Osteocyte (in vitro differentiated cells): Measurements from ENCODE around the gene KCNIP4. TPM values are rescaled to one million over a fixed set of nuclear protein-coding genes. Genes with fewer than 3 reads are reported as not detected.

ENCODE experiments used
- DNase-seq: peaks from one replicate; pipeline ENCODE4 v3.0.0; 2021; ENCODE audit warnings: mixed read lengths; ENCODE audit not compliant: unreplicated experiment; ENCODE audit errors: extremely low spot score
- H3K27ac Mint-ChIP-seq: one replicate; pipeline ENCODE4 v1.8.0; 2021; ENCODE audit warnings: mild to moderate bottlenecking, mixed read lengths; ENCODE audit not compliant: unreplicated experiment
- H3K27me3 Mint-ChIP-seq: one replicate; pipeline ENCODE4 v1.8.0; 2021; ENCODE audit warnings: mixed read lengths; ENCODE audit not compliant: unreplicated experiment
- H3K36me3 Mint-ChIP-seq: one replicate; pipeline ENCODE4 v1.8.0; 2021; ENCODE audit warnings: mixed read lengths; ENCODE audit not compliant: unreplicated experiment
- H3K4me1 Mint-ChIP-seq: one replicate; pipeline ENCODE4 v1.8.0; 2021; ENCODE audit warnings: mixed read lengths; ENCODE audit not compliant: unreplicated experiment
- H3K4me3 Mint-ChIP-seq: one replicate; pipeline ENCODE4 v1.8.0; 2021; ENCODE audit warnings: mild to moderate bottlenecking, moderate library complexity, mixed read lengths; ENCODE audit not compliant: unreplicated experiment
- H3K9me3 Mint-ChIP-seq: one replicate; pipeline ENCODE4 v1.8.0; 2021; ENCODE audit warnings: mixed read lengths; ENCODE audit not compliant: unreplicated experiment
- CTCF ChIP-seq: fragments of 200-600 bp; sonication (generic); IDR thresholded peaks from 2 replicates; pipeline ENCODE4 v1.5.0; 2021; ENCODE audit warnings: antibody characterized with exemption, mild to moderate bottlenecking, moderate library complexity
- total RNA-seq: library from RNA; stranded (reverse); gene quantifications from 2 replicates; pipeline ENCODE4 v1.2.1, GENCODE V29; 2021

The KCNIP4 gene
- total RNA-seq, 1 donor from 2014 or later: 0.24 TPM

- no peaks in the 10 kb centered on the region for H3K4me1 Mint-ChIP-seq
- TF ChIP-seq CTCF: no peak
- no peak overlapping the region for H3K4me3 Mint-ChIP-seq
- no peak overlapping the region for H3K27ac Mint-ChIP-seq
- peaks cover 12% of the 10 kb centered on the region for H3K27me3 Mint-ChIP-seq
- no peak for DNase-seq
- H3K36me3 Mint-ChIP-seq: no peaks in the 10 kb centered on the region
- H3K9me3 Mint-ChIP-seq: no peaks in the 10 kb centered on the region
Measured at GRCh38 chr4:21864686-21865085, 83.9 kb downstream of the KCNIP4 start.

- H3K4me1 Mint-ChIP-seq: no peaks in the 10 kb centered on the region
- H3K27me3 Mint-ChIP-seq: peaks cover 12% of the 10 kb centered on the region
- H3K36me3 Mint-ChIP-seq: no peaks in the 10 kb centered on the region
- DNase-seq: no peak
- H3K9me3 Mint-ChIP-seq: no peaks in the 10 kb centered on the region
- H3K4me3 Mint-ChIP-seq: no peak overlapping the region
- TF ChIP-seq CTCF: no peak
- H3K27ac Mint-ChIP-seq: no peak overlapping the region
Measured at GRCh38 chr4:21862917-21863316, 85.7 kb downstream of the KCNIP4 start.

GRCh38 chr4:21858971-21859370 is 89.6 kb downstream of the KCNIP4 start:
- DNase-seq: no peak
- no peak overlapping the region for H3K4me3 Mint-ChIP-seq
- no peaks in the 10 kb centered on the region for H3K4me1 Mint-ChIP-seq
- no peaks in the 10 kb centered on the region for H3K36me3 Mint-ChIP-seq
- TF ChIP-seq CTCF: no peak
- H3K27me3 Mint-ChIP-seq: peaks cover 9% of the 10 kb centered on the region
- no peak overlapping the region for H3K27ac Mint-ChIP-seq
- no peaks in the 10 kb centered on the region for H3K9me3 Mint-ChIP-seq

- Mint-ChIP-seq H3K9me3 (no peaks in the 10 kb centered on the region), H3K36me3 (no peaks in the 10 kb centered on the region), H3K4me3 (no peak overlapping the region), H3K4me1 (no peaks in the 10 kb centered on the region), H3K27me3 (peaks cover 2% of the 10 kb centered on the region), H3K27ac (no peak overlapping the region)
- no peak for TF ChIP-seq CTCF
- no peak for DNase-seq
Measured at GRCh38 chr4:21856754-21857153, 91.8 kb downstream of the KCNIP4 start.

GRCh38 chr4:21856301-21856700 is 92.3 kb downstream of the KCNIP4 start:
- Mint-ChIP-seq H3K36me3 (no peaks in the 10 kb centered on the region), H3K27me3 (no peaks in the 10 kb centered on the region), H3K4me3 (no peak overlapping the region), H3K4me1 (no peaks in the 10 kb centered on the region), H3K27ac (no peak overlapping the region), H3K9me3 (no peaks in the 10 kb centered on the region)
- no peak for TF ChIP-seq CTCF
- DNase-seq: no peak
